Neuronal stem cell (in vitro differentiated cells): ENCODE data around the gene ZBTB39.
A peak's percentile ranks its signal among the peaks of the same experiment; 100 is the strongest.

Experiments used
- DNase-seq: peaks from one replicate; pipeline ENCODE4 v3.0.0-alpha.2; 2013; ENCODE audit warnings: low spot score
- H2AFZ ChIP-seq: one replicate; pipeline ENCODE4 v1.6.1; 2013; ENCODE audit warnings: mild to moderate bottlenecking, low read length, inconsistent platforms
- H2AK5ac ChIP-seq: 2 replicates; pipeline ENCODE4 v1.6.1; 2013; ENCODE audit warnings: low read depth, mild to moderate bottlenecking, inconsistent platforms, low read length, moderate library complexity, mixed read lengths
- H2BK120ac ChIP-seq: 2 replicates; pipeline ENCODE4 v1.6.1; 2013; ENCODE audit warnings: low read depth, mild to moderate bottlenecking, inconsistent platforms, low read length, moderate library complexity, mixed read lengths
- H2BK12ac ChIP-seq: one replicate; pipeline ENCODE4 v1.6.1; 2013; ENCODE audit warnings: low read length, inconsistent platforms
- H2BK15ac ChIP-seq: 2 replicates; pipeline ENCODE4 v1.6.1; 2013; ENCODE audit warnings: mild to moderate bottlenecking, low read length, inconsistent platforms, mixed read lengths
- H2BK5ac ChIP-seq: one replicate; pipeline ENCODE4 v1.6.1; 2013; ENCODE audit warnings: inconsistent platforms, mild to moderate bottlenecking, low read length, moderate library complexity
- H3K14ac ChIP-seq: one replicate; pipeline ENCODE4 v1.6.1; 2013; ENCODE audit warnings: low read length, inconsistent platforms
- H3K18ac ChIP-seq: 2 replicates; pipeline ENCODE4 v1.6.1; 2013; ENCODE audit warnings: low read length, inconsistent platforms
- H3K23ac ChIP-seq: 2 replicates; pipeline ENCODE4 v1.6.1; 2013; ENCODE audit warnings: low read depth, mild to moderate bottlenecking, mixed read lengths, low read length, inconsistent platforms; ENCODE audit not compliant: poor library complexity
- H3K27ac ChIP-seq: replicated peaks from 3 replicates; pipeline ENCODE4 v1.5.1; 2013; ENCODE audit warnings: low read length, inconsistent platforms
- H3K27me3 ChIP-seq, 3 experiments: 2 replicates each; pipeline ENCODE4 v1.6.1; 2013; ENCODE audit warnings: low read length in 3 of 3, mild to moderate bottlenecking in 2 of 3, inconsistent platforms in 1 of 3, low read depth in 1 of 3, mixed read lengths in 1 of 3, moderate library complexity in 1 of 3; ENCODE audit not compliant: control insufficient read depth in 3 of 3, insufficient read depth in 3 of 3
- H3K36me3 ChIP-seq, 2 donors: replicated peaks in 1 of 2; 2 replicates each; pipeline ENCODE4 v1.6.1; 2013; ENCODE audit warnings: low read length in 2 of 2; ENCODE audit not compliant: control insufficient read depth in 2 of 2, insufficient read depth in 2 of 2
- H3K4ac ChIP-seq: 2 replicates; pipeline ENCODE4 v1.6.1; 2013; ENCODE audit warnings: inconsistent platforms, mild to moderate bottlenecking, low read length, moderate library complexity
- H3K4me1 ChIP-seq, 2 donors: 1 replicate in 1 of 2; 2 replicates in 1 of 2; pipeline ENCODE4 v1.6.1; 2013; ENCODE audit warnings: low read length in 2 of 2, low read depth in 1 of 2; ENCODE audit not compliant: control insufficient read depth in 2 of 2, insufficient read depth in 1 of 2
- H3K4me2 ChIP-seq: one replicate; pipeline ENCODE4 v1.6.1; 2013; ENCODE audit warnings: mild to moderate bottlenecking, low read length, inconsistent platforms; ENCODE audit not compliant: insufficient read depth, poor library complexity, severe bottlenecking
- H3K4me3 ChIP-seq, 2 donors: 2 replicates each; pipeline ENCODE4 v1.5.1; 2013; ENCODE audit warnings: low read length in 2 of 2, mild to moderate bottlenecking in 2 of 2, inconsistent platforms in 1 of 2, moderate library complexity in 1 of 2
- H3K79me1 ChIP-seq: one replicate; pipeline ENCODE4 v1.6.1; 2013; ENCODE audit warnings: low read depth, mild to moderate bottlenecking, inconsistent platforms, low read length, moderate library complexity
- H3K9ac ChIP-seq: one replicate; pipeline ENCODE4 v1.6.1; 2013; ENCODE audit warnings: mild to moderate bottlenecking, low read depth, low read length, inconsistent platforms; ENCODE audit not compliant: poor library complexity
- H3K9me3 ChIP-seq, 2 donors: replicated peaks in 1 of 2; 2 replicates each; pipeline versions ENCODE3 to v1.6.1; 2013; ENCODE audit warnings: low read length in 2 of 2, mild to moderate bottlenecking in 2 of 2, inconsistent platforms in 1 of 2, low read depth in 1 of 2, mixed read lengths in 1 of 2, moderate library complexity in 1 of 2; ENCODE audit not compliant: control insufficient read depth in 2 of 2, insufficient read depth in 1 of 2
- H4K8ac ChIP-seq: one replicate; pipeline ENCODE4 v1.6.1; 2013; ENCODE audit warnings: low read depth, mild to moderate bottlenecking, inconsistent platforms, low read length, moderate library complexity
- H4K91ac ChIP-seq: one replicate; pipeline ENCODE4 v1.6.1; 2013; ENCODE audit warnings: low read length, low read depth, mild to moderate bottlenecking, inconsistent platforms; ENCODE audit not compliant: poor library complexity
- WGBS, 2 donors: extraction: QIAGEN DNeasy Blood & Tissue Kit; methylation state at CpG; one replicate each; pipeline ENCODE4 v1.1.7; 2013; ENCODE audit warnings: missing lambda C conversion rate in 2 of 2, mixed read lengths in 1 of 2; ENCODE audit not compliant: insufficient read length in 2 of 2, insufficient replicate concordance in 1 of 2; ENCODE audit errors: extremely low coverage in 2 of 2; 5-methylcytosine and 5-hydroxymethylcytosine counted together

Gene ZBTB39

GRCh38 chr12:56996793-56997545 lies 9.4 kb downstream of the ZBTB39 start:
- Histone ChIP-seq H3K14ac (no peak overlapping the region), H3K23ac (no peak overlapping the region), H3K79me1 (peaks cover 4% of the 10 kb centered on the region), H3K4me1 (no peaks in the 10 kb centered on the region), H2BK120ac (no peak overlapping the region), H3K27ac (no peak overlapping the region), H2BK5ac (no peak overlapping the region), H3K27me3 (no peaks in the 10 kb centered on the region), H4K8ac (no peak overlapping the region), H2AK5ac (no peak overlapping the region), H3K4me3 (no peak overlapping the region), H4K91ac (no peak overlapping the region), H3K4me2 (no peak overlapping the region), H3K36me3 (peaks cover 25 to 68% of the 10 kb centered on the region in 2 donors), H3K9ac (no peak overlapping the region), H3K9me3 (no peaks in the 10 kb centered on the region), H3K18ac (no peak overlapping the region), H3K4ac (no peak overlapping the region), H2BK15ac (no peak overlapping the region), H2AFZ (no peak overlapping the region), H2BK12ac (no peak overlapping the region)
- no peak for DNase-seq
- no CpG with 5 or more reads among the region's 12 CpGs for WGBS, 2 donors

GRCh38 chr12:56995930-56996496 lies 10.3 kb downstream of the ZBTB39 start:
- no peaks in the 10 kb centered on the region for H3K9me3 ChIP-seq
- H3K4me1 ChIP-seq = no peaks in the 10 kb centered on the region
- WGBS, 2 donors = no CpG with 5 or more reads among the region's 11 CpGs
- H3K23ac ChIP-seq = no peak overlapping the region
- no peak overlapping the region for H2BK12ac ChIP-seq
- no peak overlapping the region for H3K27ac ChIP-seq
- no peak overlapping the region for H3K4ac ChIP-seq
- no peak overlapping the region for H2BK120ac ChIP-seq
- H3K9ac ChIP-seq = no peak overlapping the region
- no peak overlapping the region for H4K91ac ChIP-seq
- no peak overlapping the region for H3K18ac ChIP-seq
- no peak overlapping the region for H3K14ac ChIP-seq
- no peak overlapping the region for H2BK5ac ChIP-seq
- no peak overlapping the region for H3K4me2 ChIP-seq
- H4K8ac ChIP-seq = no peak overlapping the region
- H3K27me3 ChIP-seq = no peaks in the 10 kb centered on the region
- peaks cover 18 to 59% of the 10 kb centered on the region in 2 donors for H3K36me3 ChIP-seq
- no peak overlapping the region for H2AK5ac ChIP-seq
- H3K79me1 ChIP-seq = no peaks in the 10 kb centered on the region
- no peak overlapping the region for H2BK15ac ChIP-seq
- H2AFZ ChIP-seq = no peak overlapping the region
- H3K4me3 ChIP-seq = no peak overlapping the region
- DNase-seq = no peak

- no peak overlapping the region for H4K8ac ChIP-seq
- no peak overlapping the region for H3K4me2 ChIP-seq
- no peak overlapping the region for H3K4me3 ChIP-seq
- H3K79me1 ChIP-seq = no peaks in the 10 kb centered on the region
- H3K18ac ChIP-seq = no peak overlapping the region
- peak overlapping the region; percentile 66 for H3K23ac ChIP-seq
- no peaks in the 10 kb centered on the region for H3K27me3 ChIP-seq
- no peak overlapping the region for H2AK5ac ChIP-seq
- H2BK15ac ChIP-seq = no peak overlapping the region
- no peak overlapping the region for H3K14ac ChIP-seq
- no peak overlapping the region for H3K4ac ChIP-seq
- no peak overlapping the region for H3K27ac ChIP-seq
- no peak overlapping the region for H3K9ac ChIP-seq
- H3K9me3 ChIP-seq = no peaks in the 10 kb centered on the region
- peaks cover 14 to 52% of the 10 kb centered on the region in 2 donors for H3K36me3 ChIP-seq
- H3K4me1 ChIP-seq = no peaks in the 10 kb centered on the region
- no peak overlapping the region for H2BK5ac ChIP-seq
- DNase-seq = no peak
- no peak overlapping the region for H2AFZ ChIP-seq
- no CpG with 5 or more reads among the region's 26 CpGs for WGBS, 2 donors
- no peak overlapping the region for H2BK120ac ChIP-seq
- H2BK12ac ChIP-seq = no peak overlapping the region
- H4K91ac ChIP-seq = no peak overlapping the region
These were observed 11.0 kb downstream of the ZBTB39 start for GRCh38 chr12:56995201-56995929.

GRCh38 chr12:56994231-56994746 lies 12.1 kb downstream of the ZBTB39 start:
- Histone ChIP-seq H3K79me1 (no peaks in the 10 kb centered on the region), H2BK12ac (no peak overlapping the region), H2AFZ (no peak overlapping the region), H3K4me1 (no peaks in the 10 kb centered on the region), H2BK15ac (no peak overlapping the region), H2BK120ac (no peak overlapping the region), H3K9me3 (no peaks in the 10 kb centered on the region), H4K91ac (no peak overlapping the region), H2AK5ac (no peak overlapping the region), H3K4me3 (no peak overlapping the region), H3K4ac (no peak overlapping the region), H3K27me3 (no peaks in the 10 kb centered on the region), H4K8ac (no peak overlapping the region), H3K36me3 (peaks cover 10 to 42% of the 10 kb centered on the region in 2 donors), H3K14ac (no peak overlapping the region), H2BK5ac (peak overlapping the region; percentile 49), H3K27ac (no peak overlapping the region), H3K4me2 (no peak overlapping the region), H3K23ac (peak overlapping the region; percentile 13), H3K9ac (no peak overlapping the region), H3K18ac (no peak overlapping the region)
- DNase-seq = no peak
- no CpG with 5 or more reads among the region's 10 CpGs for WGBS, 2 donors
